Measurements from ENCODE around the gene DOK5.

The DOK5 gene

GRCh38 chr20:54648421-54649142 lies 173.2 kb downstream of the DOK5 start:
- DNase-seq (ENCODE audit: low read depth), result no peak

GRCh38 chr20:54649511-54649962 lies 174.1 kb downstream of the DOK5 start:
- DNase-seq (ENCODE audit: low read depth), result peak; percentile 34

GRCh38 chr20:54650052-54650719 lies 174.8 kb downstream of the DOK5 start:
- DNase-seq (ENCODE audit: low read depth), result no peak

GRCh38 chr20:54651252-54651651 lies 175.9 kb downstream of the DOK5 start:
- DNase-seq (ENCODE audit: low read depth), result no peak

- no peak for DNase-seq (ENCODE audit: low read depth)
These were observed 179.1 kb downstream of the DOK5 start for GRCh38 chr20:54654450-54654849.

GRCh38 chr20:54657268-54657826 lies 182.0 kb downstream of the DOK5 start:
- no peak for DNase-seq (ENCODE audit: low read depth)

- DNase-seq (ENCODE audit: low read depth), result no peak
These were observed 183.1 kb downstream of the DOK5 start for GRCh38 chr20:54658525-54658924.

- DNase-seq (ENCODE audit: low read depth), result no peak
These were observed 185.9 kb downstream of the DOK5 start for GRCh38 chr20:54661265-54661664.

- DNase-seq (ENCODE audit: low read depth), result no peak
These were observed 186.6 kb downstream of the DOK5 start for GRCh38 chr20:54661880-54662465.

GRCh38 chr20:54665812-54666211 lies 190.4 kb downstream of the DOK5 start:
- no peak for DNase-seq (ENCODE audit: low read depth)

- DNase-seq (ENCODE audit: low read depth), result no peak
These were observed 193.1 kb downstream of the DOK5 start for GRCh38 chr20:54668271-54669039.

GRCh38 chr20:54669040-54669363 lies 193.6 kb downstream of the DOK5 start:
- no peak for DNase-seq (ENCODE audit: low read depth)

GRCh38 chr20:54678253-54678652 lies 202.9 kb downstream of the DOK5 start:
- no peak for DNase-seq (ENCODE audit: low read depth)

GRCh38 chr20:54680439-54680838 lies 205.0 kb downstream of the DOK5 start:
- no peak for DNase-seq (ENCODE audit: low read depth)

- DNase-seq (ENCODE audit: low read depth), result peak; percentile 8
These were observed 205.7 kb downstream of the DOK5 start for GRCh38 chr20:54680872-54681619.

GRCh38 chr20:54681869-54682268 lies 206.5 kb downstream of the DOK5 start:
- DNase-seq (ENCODE audit: low read depth), result no peak

GRCh38 chr20:54688476-54688875 lies 213.1 kb downstream of the DOK5 start:
- no peak for DNase-seq (ENCODE audit: low read depth)

- no peak for DNase-seq (ENCODE audit: low read depth)
These were observed 214.9 kb downstream of the DOK5 start for GRCh38 chr20:54690323-54690722.

- no peak for DNase-seq (ENCODE audit: low read depth)
These were observed 215.9 kb downstream of the DOK5 start for GRCh38 chr20:54691327-54691726.

GRCh38 chr20:54692168-54692887 lies 216.9 kb downstream of the DOK5 start:
- DNase-seq (ENCODE audit: low read depth), result no peak

GRCh38 chr20:54694516-54694915 lies 219.1 kb downstream of the DOK5 start:
- DNase-seq (ENCODE audit: low read depth), result no peak

Measured in non-pigmented ciliary epithelial cell (primary cell).